Panc1 (cell line): ENCODE measurements around the gene ZNF492. TPM values are rescaled to one million over a fixed set of nuclear protein-coding genes. Genes with fewer than 3 reads are reported as not detected.

ENCODE experiments used
- ATAC-seq: fragments of 200-7000 bp; cut with Tn5 transposase; 2 replicates; pipeline ENCODE4 v1.9.1; 2020; ENCODE audit warnings: mild to moderate bottlenecking, moderate library complexity
- BruUV-seq: library from RNA; stranded (reverse); fragments of 400-500 nt; replicated peaks from 2 replicates; lab custom pipeline; 2021; lab: Mats Ljungman, UMichigan
- CTCF ChIA-PET: fragments of 300-600 bp; sonication (Branson Sonifier 250); formaldehyde crosslinking; loops from one replicate; lab custom pipeline; 2022; ENCODE audit warnings: antibody characterized with exemption; lab: Charles Lee
- POLR2A ChIA-PET: fragments of 300-600 bp; sonication (Branson Sonifier 250); formaldehyde crosslinking; loops from one replicate; lab custom pipeline; 2022; ENCODE audit warnings: antibody characterized with exemption; lab: Charles Lee
- DNase-seq: peaks from one replicate; pipeline ENCODE4 v3.0.0-alpha.2; 2010; ENCODE audit warnings: low read depth, low spot score
- H3K27ac ChIP-seq: 2 replicates; pipeline ENCODE4 v1.5.1; 2011; ENCODE audit warnings: mild to moderate bottlenecking, low read length, inconsistent platforms
- H3K27me3 ChIP-seq: fragments of 200-500 bp; sonication (Bioruptor generic); 2 replicates; pipeline ENCODE4 v1.6.0; 2014; ENCODE audit warnings: low read length, inconsistent platforms; ENCODE audit not compliant: control insufficient read depth, insufficient read depth
- H3K36me3 ChIP-seq: fragments of 200-500 bp; sonication (Bioruptor generic); 2 replicates; pipeline ENCODE4 v1.5.1; 2014; ENCODE audit warnings: inconsistent platforms, mild to moderate bottlenecking, low read length, moderate library complexity; ENCODE audit not compliant: control insufficient read depth, insufficient read depth
- H3K4me1 ChIP-seq: 2 replicates; pipeline ENCODE4 v1.5.1; 2011; ENCODE audit warnings: inconsistent platforms, mild to moderate bottlenecking, low read length, moderate library complexity; ENCODE audit not compliant: control insufficient read depth, insufficient read depth
- H3K4me3 ChIP-seq, 2 experiments: 2 replicates each; pipeline ENCODE4 v1.5.1; 2011 to 2012; ENCODE audit warnings: low read depth in 2 of 2, low read length in 2 of 2, mild to moderate bottlenecking in 2 of 2, inconsistent platforms in 1 of 2, moderate library complexity in 1 of 2
- H3K9me3 ChIP-seq: fragments of 200-500 bp; sonication (Bioruptor generic); 2 replicates; pipeline ENCODE4 v1.5.1; 2014; ENCODE audit warnings: low read depth, mild to moderate bottlenecking, inconsistent platforms, low read length, moderate library complexity; ENCODE audit not compliant: control insufficient read depth, insufficient read depth
- CTCF ChIP-seq: fragments of 450-650 bp; IDR thresholded peaks from 2 replicates; pipeline ENCODE4 v1.5.1; 2017; ENCODE audit warnings: mild to moderate bottlenecking
- POLR2AphosphoS5 ChIP-seq: IDR thresholded peaks from 2 replicates; pipeline ENCODE4 v1.6.1; 2012; ENCODE audit warnings: mild to moderate bottlenecking, low read depth, low read length, moderate library complexity
- REST ChIP-seq, 2 experiments: IDR thresholded peaks; 2 replicates each; pipeline ENCODE4 v1.6.1; 2011 to 2012; ENCODE audit warnings: low read depth in 2 of 2, control low read depth in 1 of 2, low read length in 1 of 2, mild to moderate bottlenecking in 1 of 2, moderate library complexity in 1 of 2; ENCODE audit not compliant: insufficient read depth in 1 of 2
- SIN3A ChIP-seq: IDR thresholded peaks from 2 replicates; pipeline ENCODE4 v1.6.1; 2012; ENCODE audit warnings: low read depth, mild to moderate bottlenecking, low read length, moderate library complexity, borderline replicate concordance; ENCODE audit not compliant: insufficient read depth
- TCF7L2 ChIP-seq: IDR thresholded peaks from 2 replicates; pipeline ENCODE4 v1.6.1; 2011; ENCODE audit warnings: mild to moderate bottlenecking, low read depth, low read length, inconsistent platforms
- in situ Hi-C: cut with HindIII; loops from 2 replicates; pipeline ENCODE4 v1.10.0; 2016; ENCODE audit warnings: low sequenced_read_pairs, low pct_unique_long_range_greater_than_20kb
- intact Hi-C: fragments of 100-400 bp; cut with micrococcal nuclease; formaldehyde crosslinking; loops from one replicate; pipeline ENCODE4 v1.10.0; 2022; ENCODE audit not compliant: unreplicated experiment
- total RNA-seq: library from RNA; stranded (reverse); gene quantifications from one replicate; pipeline ENCODE4 v1.2.1, GENCODE V29; 2021; ENCODE audit not compliant: unreplicated experiment

The ZNF492 gene
- total RNA-seq, 1 experiment from 2014 or later: not detected

DNA sequence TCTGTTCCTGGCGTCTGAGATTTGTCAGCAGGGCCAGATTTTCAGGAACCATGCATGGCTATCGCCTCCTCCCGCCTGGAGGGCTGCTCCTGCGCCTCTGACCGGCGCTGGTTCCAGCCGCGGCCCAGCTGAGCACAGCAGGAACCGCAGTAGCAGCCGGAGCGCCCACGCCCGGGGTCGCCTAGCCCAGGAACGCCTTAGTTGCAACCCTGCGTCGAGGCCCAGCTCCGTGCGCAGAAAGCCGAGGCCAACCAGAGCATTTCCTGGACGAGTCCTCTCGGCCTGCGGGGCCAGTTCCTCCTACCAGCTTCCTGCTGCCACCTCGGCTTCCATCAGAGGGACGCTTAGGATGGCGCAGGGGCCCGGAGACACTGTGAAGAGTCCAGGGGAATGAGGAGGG, 74.9 kb downstream of the ZNF492 start:
- Histone ChIP-seq H3K36me3 (no peaks in the 10 kb centered on the region), H3K27ac (no peak overlapping the region), H3K4me1 (no peaks in the 10 kb centered on the region), H3K27me3 (no peaks in the 10 kb centered on the region), H3K9me3 (no peaks in the 10 kb centered on the region), H3K4me3 (no peak overlapping the region)
- ChIA-PET CTCF (no interaction called here), POLR2A (no interaction called here)
- intact Hi-C loops: no loop called here
- TF ChIP-seq CTCF: no peak
- no peak for TF ChIP-seq POLR2AphosphoS5
- no peak for TF ChIP-seq REST (IDR thresholded peaks at IDR 0.05; ENCODE audit: insufficient read depth in 1 of 2, low read depth in 2 of 2, low read length in 1 of 2)
- no peak for TF ChIP-seq SIN3A
- TF ChIP-seq TCF7L2: no peak
- ATAC-seq (no peak), DNase-seq (no peak)
- BruUV-seq: no TSS peak
- in situ Hi-C loops: no loop called here

Other genes starting within 250 kb of the ZNF492 start
- gene ZNF98, start 212.0 kb upstream of the ZNF492 start, total RNA-seq: not detected
- gene ZNF99, start 149.8 kb downstream of the ZNF492 start, total RNA-seq: not detected
- gene ZNF723, start 198.0 kb downstream of the ZNF492 start, total RNA-seq: not detected